Islet precursor cell (in vitro differentiated cells): ENCODE results near the gene ALG5.
A peak's percentile ranks its signal among the peaks of the same experiment; 100 is the strongest.

Experiments used
- DNase-seq: peaks from one replicate; pipeline ENCODE4 v3.0.0-alpha.2; 2018

ALG5 gene

DNA sequence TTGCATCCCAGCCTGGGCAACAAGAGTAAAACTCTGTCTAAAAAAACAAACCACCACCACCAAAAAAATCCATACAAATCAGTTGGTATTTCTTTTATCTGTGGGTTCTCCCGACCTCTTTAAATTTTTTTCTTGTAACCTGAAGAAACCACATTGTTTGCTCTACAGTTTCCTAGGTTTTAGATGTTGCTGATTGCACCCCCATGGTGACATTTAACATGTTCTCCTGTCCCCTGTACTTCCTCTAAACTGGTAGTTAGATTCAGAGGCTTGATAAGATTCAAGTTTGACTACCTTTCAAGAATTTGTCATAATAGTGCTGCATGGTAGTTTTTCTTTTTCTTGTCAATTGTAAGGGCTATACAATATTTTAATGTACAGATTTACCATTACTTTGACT lies 24.0 kb downstream of the ALG5 start:
- no peak for DNase-seq

DNA sequence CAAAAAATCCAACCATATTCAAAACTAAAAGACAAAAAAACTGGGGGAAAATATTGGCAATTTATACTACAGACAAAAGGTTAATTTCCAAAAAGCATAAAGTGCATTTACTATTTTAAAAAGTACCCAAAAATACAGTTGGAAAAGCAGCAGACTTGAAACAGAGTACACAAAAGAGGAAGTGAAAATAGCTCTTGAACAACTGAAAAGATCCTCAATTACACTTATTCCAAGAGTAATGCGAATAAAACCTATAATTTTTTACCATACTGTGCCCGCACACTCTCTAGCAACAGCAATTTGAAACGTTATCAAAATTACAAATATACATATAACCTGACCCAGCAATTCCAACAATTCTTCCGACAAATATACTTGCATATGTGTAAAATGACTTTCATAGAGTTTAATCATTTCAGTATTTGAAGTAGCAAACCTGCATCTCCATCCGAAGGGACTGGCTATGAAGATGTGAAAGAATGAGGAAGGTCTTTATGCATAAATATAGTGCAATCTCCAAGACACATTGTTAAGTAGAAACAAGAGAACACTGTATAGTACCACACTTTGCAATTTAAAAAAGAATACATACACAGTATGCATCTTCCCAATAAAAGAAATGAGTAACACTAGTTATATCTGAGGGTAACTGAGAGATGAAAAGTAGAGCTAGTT lies 25.4 kb downstream of the ALG5 start:
- DNase-seq = no peak

GRCh38 chr13:36973009-36973408 lies 26.1 kb downstream of the ALG5 start:
- DNase-seq = no peak

DNA sequence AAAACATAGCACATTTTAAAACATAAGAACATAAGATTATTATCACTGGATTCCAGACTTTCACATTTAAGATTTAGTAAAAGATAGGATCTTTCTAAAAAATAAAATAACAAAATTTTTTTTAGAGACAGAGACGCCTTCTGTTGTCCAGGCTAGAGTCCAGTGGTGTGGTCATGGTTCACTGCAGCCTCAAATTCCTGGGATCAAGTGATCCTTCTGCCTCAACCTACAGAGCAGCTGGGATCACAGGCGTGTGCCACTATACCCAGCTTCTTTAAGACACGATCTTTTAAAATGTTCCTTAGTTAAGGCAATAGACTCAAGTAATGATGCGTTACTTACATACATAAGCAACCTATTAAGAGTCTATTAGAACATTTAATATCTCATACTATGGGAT lies 32.7 kb downstream of the ALG5 start:
- no peak for DNase-seq

DNA sequence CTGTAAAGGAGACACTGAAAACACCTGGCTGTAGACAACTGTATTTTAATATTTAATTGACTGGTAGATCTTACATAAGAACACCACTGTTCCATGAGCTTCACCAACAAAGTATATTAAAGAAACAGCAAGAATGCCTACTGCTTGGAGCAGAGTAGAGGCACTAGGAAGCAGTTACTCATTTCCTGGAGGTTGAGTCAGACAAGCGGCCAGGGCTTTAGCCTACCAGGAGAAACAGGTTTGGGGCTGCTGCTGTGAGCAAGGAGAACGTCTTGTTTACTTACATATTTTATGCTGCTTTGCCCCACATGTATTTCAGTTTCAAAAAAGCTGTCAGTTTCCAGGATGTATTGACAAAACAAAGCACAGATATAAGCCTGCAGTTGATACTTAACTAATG lies 33.4 kb downstream of the ALG5 start:
- peak; percentile 69 for DNase-seq

- DNase-seq = no peak
These were observed 39.6 kb downstream of the ALG5 start for GRCh38 chr13:36959456-36960116.

DNA sequence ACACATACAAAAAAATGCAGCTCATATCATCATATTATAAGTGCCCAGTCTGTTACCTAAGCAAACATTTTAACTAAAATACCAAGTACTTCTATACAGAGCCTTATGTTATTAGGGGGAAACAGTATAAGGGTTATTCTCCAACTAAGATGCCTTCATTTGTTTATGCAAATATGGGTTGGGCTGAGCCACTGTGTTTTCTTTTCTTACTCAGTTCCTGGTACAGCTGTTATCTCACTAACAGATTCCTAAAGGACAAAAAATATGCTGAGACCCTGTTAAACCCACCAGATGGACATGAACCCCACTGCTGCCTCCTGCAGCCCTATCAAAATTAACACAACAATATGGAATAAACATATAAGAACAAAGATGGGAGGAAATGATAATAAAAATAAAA lies 44.6 kb downstream of the ALG5 start:
- no peak for DNase-seq

DNA sequence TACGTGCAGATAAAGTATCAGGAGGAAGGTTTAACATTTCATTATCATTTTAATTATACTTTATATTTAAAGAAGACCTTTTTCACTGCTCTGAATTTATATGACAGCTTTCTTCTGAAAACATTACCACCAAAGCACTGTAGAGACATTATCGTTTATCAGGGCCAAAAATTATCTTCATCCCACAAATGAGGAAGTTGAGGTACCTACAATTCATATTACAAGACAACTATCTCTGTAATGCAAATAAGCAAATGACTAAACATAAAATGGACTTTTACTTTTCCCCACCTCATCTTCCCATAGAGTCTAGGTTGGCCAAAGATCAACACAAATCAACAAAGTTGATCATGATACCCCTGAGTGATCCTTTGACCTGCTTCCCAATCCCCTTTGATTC lies 48.2 kb downstream of the ALG5 start:
- DNase-seq = no peak

DNA sequence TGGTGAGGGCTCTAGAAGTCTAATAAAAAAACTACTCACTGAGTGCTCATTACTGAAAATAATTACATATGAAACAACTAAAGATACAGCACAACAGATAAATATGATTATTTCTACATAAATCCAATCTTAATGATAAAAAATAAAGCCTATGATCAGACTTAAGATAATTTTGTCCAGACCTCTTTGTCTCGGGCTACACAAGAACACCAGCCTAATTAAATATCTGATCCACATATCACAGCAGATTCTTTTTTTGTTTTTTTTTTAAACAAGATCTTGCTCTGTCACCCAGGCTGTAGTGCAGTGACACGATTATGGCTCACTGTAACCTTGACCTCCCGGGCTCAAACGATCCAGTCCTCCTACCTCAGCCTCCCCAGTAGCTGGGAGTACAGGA lies 48.8 kb downstream of the ALG5 start:
- no peak for DNase-seq

GRCh38 chr13:36945078-36945477 lies 54.1 kb downstream of the ALG5 start:
- DNase-seq = peak; percentile 66

DNA sequence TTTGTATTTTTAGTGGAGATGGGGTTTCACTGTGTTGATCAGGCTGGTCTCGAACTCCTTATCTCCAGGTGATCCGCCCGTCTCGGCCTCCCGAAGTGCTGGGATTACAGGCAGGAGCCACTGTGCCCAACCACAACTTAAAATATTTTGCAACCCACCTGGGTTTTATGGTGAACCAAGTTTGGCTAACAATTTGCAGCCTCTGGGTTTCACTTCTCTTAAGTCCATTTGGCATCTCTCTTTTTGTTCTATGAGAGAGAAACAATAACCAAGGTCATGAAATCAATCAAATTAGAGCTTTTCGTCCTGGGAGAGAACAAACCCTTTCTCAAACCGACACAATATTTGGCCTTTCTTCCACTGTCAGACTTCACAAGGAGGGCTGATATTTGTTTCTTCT lies 73.5 kb downstream of the ALG5 start:
- DNase-seq = no peak

GRCh38 chr13:36924001-36924400 lies 75.1 kb downstream of the ALG5 start:
- no peak for DNase-seq

- DNase-seq = no peak
These were observed 77.4 kb downstream of the ALG5 start for GRCh38 chr13:36921631-36922301.

DNA sequence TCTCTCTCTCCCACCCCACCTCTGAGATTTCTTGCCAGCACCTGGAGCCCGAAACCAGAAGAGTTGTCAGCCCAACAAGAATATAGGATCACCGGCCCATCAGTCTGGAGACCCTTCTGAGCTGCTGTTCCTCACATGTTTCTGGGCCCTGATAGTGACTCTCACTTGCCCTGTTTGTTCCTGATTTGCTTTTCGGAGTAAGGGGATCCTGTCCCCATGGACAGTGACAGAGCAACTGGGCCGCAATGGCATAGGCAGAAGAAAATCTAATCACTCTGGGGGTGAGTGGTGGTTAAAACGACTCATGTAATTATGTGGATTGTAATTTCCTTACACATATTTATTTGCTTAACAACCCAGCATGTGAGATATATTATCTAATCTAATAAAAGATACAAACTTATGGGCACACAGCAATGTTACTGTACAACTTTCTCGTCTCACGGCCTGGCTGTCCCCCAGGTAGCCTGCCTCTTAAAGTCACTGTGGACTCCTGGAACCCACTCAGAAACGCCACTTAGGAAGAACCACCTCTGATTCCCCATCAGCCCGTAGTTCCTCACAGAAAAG lies 78.4 kb downstream of the ALG5 start:
- DNase-seq = peak; percentile 58

DNA sequence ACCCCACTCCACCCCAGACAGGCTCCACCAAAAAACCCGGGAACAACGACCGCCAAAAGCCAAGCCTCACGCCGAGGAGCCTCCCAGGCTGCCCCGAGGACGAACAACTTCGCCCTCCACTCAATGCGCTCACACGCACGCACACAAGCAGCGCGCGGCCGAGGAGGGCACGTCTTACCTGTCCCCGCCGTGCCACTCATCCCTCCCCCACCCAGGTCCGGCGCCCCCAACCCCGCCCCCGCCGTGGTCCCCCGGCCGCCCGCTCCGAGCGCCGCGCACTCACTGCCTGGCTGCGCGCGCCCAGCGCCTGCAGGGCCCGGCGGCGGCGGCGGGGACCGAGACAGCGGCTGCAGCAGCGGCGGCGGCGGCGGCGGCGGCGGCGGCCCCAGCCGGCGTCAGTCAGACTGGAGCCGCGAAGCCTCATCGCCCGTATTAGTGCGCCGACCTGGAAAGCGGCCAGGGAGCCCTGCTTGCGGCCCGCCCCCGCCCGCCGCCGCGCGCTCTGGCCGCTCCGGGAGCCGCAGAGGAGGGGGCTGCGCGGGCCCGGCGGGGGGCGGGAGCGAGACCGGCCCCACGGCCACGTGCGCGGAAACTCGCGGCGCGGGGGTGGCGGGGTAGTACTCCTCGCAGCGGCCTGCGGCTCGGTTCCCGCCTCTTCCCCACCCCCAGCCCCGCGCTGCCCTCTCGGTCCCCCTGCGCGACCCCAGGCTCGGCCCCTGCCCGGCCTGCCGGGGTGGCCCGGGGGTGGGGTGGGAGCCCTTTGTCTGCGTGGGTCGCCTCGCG lies 79.1 kb downstream of the ALG5 start, which contains the start of gene SMAD9:
Gene SMAD9 (minus strand): TSS at position 406 of the 783 bp plus-strand sequence. CDS start 40,549 bp downstream, outside the sequence.
- peak; percentile 83 for DNase-seq

GRCh38 chr13:36919171-36919832 lies 79.8 kb downstream of the ALG5 start:
- DNase-seq = peak; percentile 87

DNA sequence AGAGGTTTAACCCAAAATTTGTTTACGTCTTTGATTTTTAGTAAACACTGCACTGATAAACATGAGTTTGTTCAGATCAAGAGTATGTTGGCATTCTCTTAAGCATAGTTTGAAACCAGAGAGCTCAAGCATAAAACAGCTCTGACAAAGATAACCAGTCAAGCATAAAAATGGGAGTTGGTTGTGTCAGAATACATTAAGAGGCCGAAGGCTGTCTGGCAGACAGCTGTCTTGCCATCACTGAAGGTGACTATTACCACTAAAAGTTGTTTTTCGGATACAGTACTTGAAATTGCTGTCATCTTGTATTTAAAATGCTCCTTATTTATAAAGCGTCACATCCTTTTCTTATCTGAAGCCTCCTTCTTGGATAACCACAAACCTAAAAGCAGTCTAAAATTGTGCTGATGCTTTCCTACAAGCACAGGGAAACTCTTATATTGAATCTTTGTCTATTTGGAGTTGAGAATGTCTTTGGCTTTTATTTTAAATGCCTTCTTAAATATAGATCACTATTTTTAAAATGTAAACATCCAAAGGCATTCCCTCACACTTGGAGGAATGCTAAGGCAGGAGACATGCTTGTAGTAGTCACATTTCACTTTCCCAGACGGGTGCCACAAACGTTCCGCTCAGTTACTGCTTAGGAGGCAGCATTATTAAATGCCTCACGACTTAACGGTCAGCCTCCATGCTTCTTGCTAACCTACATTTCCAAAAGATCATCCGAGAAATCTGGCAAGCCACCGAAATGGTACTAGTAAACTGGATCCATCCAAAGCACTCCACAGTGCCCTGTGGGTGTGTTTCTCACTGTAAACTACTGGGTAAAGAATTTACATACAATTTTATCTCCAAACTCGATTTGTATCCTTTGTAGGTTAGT lies 80.7 kb downstream of the ALG5 start:
- DNase-seq = no peak

GRCh38 chr13:36917311-36917710 lies 81.8 kb downstream of the ALG5 start:
- no peak for DNase-seq

- DNase-seq = no peak
These were observed 83.1 kb downstream of the ALG5 start for GRCh38 chr13:36915896-36916640.

- DNase-seq = no peak
These were observed 84.0 kb downstream of the ALG5 start for GRCh38 chr13:36915106-36915505.

- no peak for DNase-seq
These were observed 84.5 kb downstream of the ALG5 start for GRCh38 chr13:36914648-36915047.
